ENCODE measurements around the gene PTCHD1. TPM values are rescaled to one million over a fixed set of nuclear protein-coding genes. Genes with fewer than 3 reads are reported as not detected.
A peak's percentile ranks its signal among the peaks of the same experiment; 100 is the strongest.

Gene PTCHD1
- total and polyA plus RNA-seq, 10 of the 15 experiments (the other 5 are each of a cell fraction or from before 2014, with no cell fraction given), result not detected

GRCh38 chrX:23317799-23318724 is 16.6 kb upstream of the PTCHD1 start:
- WGBS (ENCODE audit: insufficient coverage, insufficient replicate concordance, low lambda C conversion rate, missing lambda C conversion rate), result 5% methylated on average over 11 of the region's 11 CpGs
- no peaks in the 10 kb centered on the region for H3K9me3 ChIP-seq (replicated peaks; ENCODE audit: control insufficient read depth, insufficient read depth, low read length)
- POLR2A ChIA-PET, result interaction anchor here (0.6 kb wide), 1 partner anchor 200 kb away, joined by 3 read pairs; no protein-coding TSS in a partner anchor
- H3K4me1 ChIP-seq (ENCODE audit: control insufficient read depth, insufficient read depth, low read length), result no peaks in the 10 kb centered on the region
- in situ Hi-C loops (cut with MboI), result no loop called here
- intact Hi-C loops (cut with micrococcal nuclease; ENCODE audit: unreplicated experiment), result loop anchor here (2.0 to 10.0 kb wide), 2 partner anchors 237 to 309 kb away; no protein-coding TSS in a partner anchor
- no peak for DNase-seq (ENCODE audit: low read depth, low spot score)
- CTCF ChIA-PET, result interaction anchor here (0.7 to 1.4 kb wide), 17 partner anchors 9 to 1333 kb away, joined by 3 to 23 read pairs (median 3); no protein-coding TSS in a partner anchor
- H2AFZ ChIP-seq (ENCODE audit: control insufficient read depth, low read depth, low read length), result no peak overlapping the region
- H3K27me3 ChIP-seq (replicated peaks in 1 of 2; ENCODE audit: control insufficient read depth in 2 of 2, insufficient read depth in 2 of 2, low read length in 1 of 2), result no peaks in the 10 kb centered on the region
- no peak overlapping the region for H3K9ac ChIP-seq (ENCODE audit: control insufficient read depth, insufficient read depth, low read length)
- no peak overlapping the region for H3K4me2 ChIP-seq (ENCODE audit: control insufficient read depth, insufficient read depth)
- no peaks in the 10 kb centered on the region for H3K79me2 ChIP-seq (ENCODE audit: control insufficient read depth, insufficient read depth, low read length)
- H3K36me3 ChIP-seq (ENCODE audit: control insufficient read depth in 2 of 2, insufficient read depth in 2 of 2, low read length in 1 of 2), result no peaks in the 10 kb centered on the region
- peak; percentile 74 for FAIRE-seq
- BruUV-seq (replicated peaks), result no TSS peak
- TF ChIP-seq JUND (IDR thresholded peaks at IDR 0.05; ENCODE audit: low read depth, low read length) (no peak), RAD21 (IDR thresholded peaks at IDR 0.05; ENCODE audit: insufficient read depth, low read depth, low read length) (peak; percentile 60), CTCF (IDR thresholded peaks at IDR 0.05 in 2 of 3, conservative IDR thresholded peaks at IDR 0.05 in 1 of 3; ENCODE audit: control insufficient read depth in 2 of 3, extremely low read depth in 1 of 3, insufficient read depth in 1 of 3, low read depth in 3 of 3, low read length in 3 of 3) (peak; percentile 76 to 96 (median 88)), SMC3 (IDR thresholded peaks at IDR 0.05; ENCODE audit: borderline replicate concordance, low read length) (peak; percentile 57; the same call in 1 of the 2 replicates), IRF4 (IDR thresholded peaks at IDR 0.05; ENCODE audit: low read depth, low read length) (0 out of 2 replicates have a peak, but pooled peaks have one; percentile 26)
- peak; percentile 99 for ATAC-seq
- no peak overlapping the region for H3K4me3 ChIP-seq
- SMC1A ChIA-PET (ENCODE audit: uncharacterized antibody, unreplicated experiment), result interaction anchor here (0.6 to 1.6 kb wide), 7 partner anchors 15 to 1338 kb away, joined by 3 to 13 read pairs (median 4); no protein-coding TSS in a partner anchor
- RAD21 ChIA-PET (ENCODE audit: unreplicated experiment), result interaction anchor here (0.9 to 1.4 kb wide), 4 partner anchors 310 to 1333 kb away, joined by 3 to 21 read pairs (median 5); no protein-coding TSS in a partner anchor
- no peaks in the 10 kb centered on the region for H4K20me1 ChIP-seq (ENCODE audit: control insufficient read depth, insufficient read depth)
- H3K27ac ChIP-seq (ENCODE audit: control insufficient read depth, insufficient read depth), result no peak overlapping the region

Measured in GM12878 (cell line).